BLaER1 treated with 17β-estradiol and CSF1 and Interleukin-3, amounts not matched to agents 10 nM and 100 nM (cell line): ENCODE measurements around the gene HMSD.
A peak's percentile ranks its signal among the peaks of the same experiment; 100 is the strongest.

Experiments
- H3K27ac ChIP-seq, 11 experiments: shearing (Covaris generic); formaldehyde crosslinking; 2 replicates each; pipeline ENCODE4 v1.8.1; 2022
- H3K27me3 ChIP-seq, 11 experiments: shearing (Covaris generic); formaldehyde crosslinking; 2 replicates each; pipeline ENCODE4 v1.8.1; 2022
- H3K36me3 ChIP-seq, 11 experiments: shearing (Covaris generic); formaldehyde crosslinking; 2 replicates each; pipeline ENCODE4 v1.8.1; 2022
- H3K4me1 ChIP-seq, 10 experiments: shearing (Covaris generic); formaldehyde crosslinking; 2 replicates each; pipeline ENCODE4 v1.8.1; 2022
- H3K4me2 ChIP-seq, 11 experiments: shearing (Covaris generic); formaldehyde crosslinking; 2 replicates each; pipeline ENCODE4 v1.8.1; 2022
- H3K4me3 ChIP-seq, 10 experiments: shearing (Covaris generic); formaldehyde crosslinking; 2 replicates each; pipeline ENCODE4 v1.8.1; 2022
- H3K9ac ChIP-seq, 11 experiments: shearing (Covaris generic); formaldehyde crosslinking; 2 replicates each; pipeline ENCODE4 v1.8.1; 2022
- H3K9me3 ChIP-seq, 11 experiments: shearing (Covaris generic); formaldehyde crosslinking; replicated peaks in 1 of 11; 2 replicates each; pipeline ENCODE4 v1.8.1; 2022
- H4K20me1 ChIP-seq, 11 experiments: shearing (Covaris generic); formaldehyde crosslinking; 2 replicates each; pipeline ENCODE4 v1.8.1; 2022
- Cebpa-rat ChIP-seq, 11 experiments: shearing (Covaris generic); IDR thresholded peaks; 2 replicates each; pipeline ENCODE4 v1.8.1; 2022

Gene HMSD

DNA sequence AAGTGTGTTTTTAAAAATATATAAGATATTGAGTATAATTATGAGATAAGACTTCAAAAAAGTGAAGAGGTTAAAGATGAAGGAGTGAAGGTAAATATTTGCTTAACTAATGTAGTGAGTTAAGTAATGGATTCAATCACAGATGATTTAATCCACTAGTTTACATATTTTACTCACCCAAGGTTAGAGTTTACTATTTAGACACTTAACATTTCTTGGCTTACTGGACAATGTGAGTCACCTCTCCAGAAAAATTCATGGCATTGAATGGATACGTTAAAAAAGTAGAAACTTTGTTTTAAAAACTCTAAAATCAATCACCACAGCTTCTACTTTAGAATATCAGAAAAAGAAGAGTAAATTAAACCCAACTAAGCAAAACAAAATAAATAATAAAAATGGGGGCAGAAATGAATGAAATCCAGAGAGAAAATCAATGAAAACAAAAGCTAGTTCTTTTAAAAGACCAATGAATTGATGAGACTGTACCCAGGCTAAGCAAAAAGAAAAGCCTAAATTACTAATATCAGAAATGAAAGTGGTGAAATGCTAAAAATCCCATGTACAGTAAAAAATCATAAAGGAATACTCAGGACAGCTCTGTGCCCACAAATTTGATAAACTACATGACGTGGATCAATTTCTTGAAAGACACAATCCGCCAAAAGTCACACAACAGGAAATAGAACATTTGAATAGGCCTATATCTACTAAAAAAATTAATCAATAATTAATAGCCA is 1.9 kb upstream of the HMSD start:
- H3K27ac ChIP-seq, result no peak overlapping the region
- H3K36me3 ChIP-seq, result no peaks in the 10 kb centered on the region
- TF ChIP-seq Cebpa-rat (IDR thresholded peaks at IDR 0.05), result no peak
- H3K4me3 ChIP-seq, result no peak overlapping the region
- H3K4me2 ChIP-seq, result no peak overlapping the region
- H3K9ac ChIP-seq, result no peak overlapping the region
- H3K9me3 ChIP-seq, result peaks cover 9 to 16% (median 13%) of the 10 kb centered on the region in 11 experiments
- no peaks in the 10 kb centered on the region for H3K27me3 ChIP-seq
- no peaks in the 10 kb centered on the region for H4K20me1 ChIP-seq
- H3K4me1 ChIP-seq, result no peaks in the 10 kb centered on the region

DNA sequence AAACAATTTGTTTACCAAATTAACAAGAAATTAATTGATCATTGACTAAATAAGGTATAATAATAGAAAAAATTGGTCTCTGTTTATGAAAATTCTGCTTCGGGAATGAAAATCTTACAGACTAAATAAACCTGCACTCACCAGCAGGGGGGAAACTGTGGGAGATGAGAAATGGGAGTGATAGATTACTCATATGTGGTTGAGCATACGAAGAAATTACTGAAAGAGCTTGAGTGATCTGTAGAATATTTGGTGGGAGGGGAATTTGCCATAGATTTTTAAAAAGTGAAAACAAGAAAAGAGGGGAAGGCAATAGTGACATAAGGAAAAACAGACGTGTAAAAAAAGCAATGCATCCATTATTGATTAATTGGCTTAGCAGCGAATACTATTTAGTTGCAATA is 2.2 kb downstream of the HMSD start:
- no peak overlapping the region for H3K4me2 ChIP-seq

DNA sequence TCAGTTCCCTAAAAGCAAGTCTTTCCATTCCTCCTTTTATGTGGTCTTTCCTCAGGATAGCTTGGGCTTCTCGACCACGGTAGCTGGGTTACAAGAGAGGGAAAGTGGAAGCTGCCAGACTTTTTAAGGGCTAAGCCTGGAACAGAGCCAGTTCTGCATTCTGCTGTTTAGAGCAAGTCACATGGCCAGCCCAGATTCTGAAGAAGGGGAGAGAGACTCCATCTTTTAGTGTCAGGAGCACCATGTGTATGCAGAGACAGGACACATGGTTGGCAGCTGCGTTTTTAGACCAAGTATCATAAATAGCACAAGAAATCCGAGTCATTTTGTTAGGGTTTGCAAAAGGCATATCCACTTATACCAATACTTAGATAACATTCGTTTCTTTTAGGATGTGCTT is 4.7 kb downstream of the HMSD start:
- Histone ChIP-seq H3K9ac (no peak overlapping the region), H3K4me1 (no peaks in the 10 kb centered on the region), H3K27ac (no peak overlapping the region), H3K4me2 (peak overlapping the region in 1 of 11 experiments; percentile 10; a peak in 1 of 22 replicates), H3K9me3 (peaks cover 0 to 8% (median 6%) of the 10 kb centered on the region in 11 experiments; a peak in 12 of 22 replicates), H4K20me1 (no peaks in the 10 kb centered on the region), H3K4me3 (no peak overlapping the region), H3K27me3 (no peaks in the 10 kb centered on the region), H3K36me3 (no peaks in the 10 kb centered on the region)
- TF ChIP-seq Cebpa-rat (IDR thresholded peaks at IDR 0.05), result no peak

More for the DNA sequence above, 2.2 kb downstream of the HMSD start:
- Histone ChIP-seq H3K4me1 (no peaks in the 10 kb centered on the region), H3K9ac (no peak overlapping the region), H3K27me3 (no peaks in the 10 kb centered on the region), H3K27ac (no peak overlapping the region), H3K9me3 (peaks cover 0 to 8% (median 6%) of the 10 kb centered on the region in 11 experiments; a peak in 12 of 22 replicates), H4K20me1 (no peaks in the 10 kb centered on the region), H3K4me3 (no peak overlapping the region), H3K36me3 (no peaks in the 10 kb centered on the region)
- TF ChIP-seq Cebpa-rat (IDR thresholded peaks at IDR 0.05), result no peak

DNA sequence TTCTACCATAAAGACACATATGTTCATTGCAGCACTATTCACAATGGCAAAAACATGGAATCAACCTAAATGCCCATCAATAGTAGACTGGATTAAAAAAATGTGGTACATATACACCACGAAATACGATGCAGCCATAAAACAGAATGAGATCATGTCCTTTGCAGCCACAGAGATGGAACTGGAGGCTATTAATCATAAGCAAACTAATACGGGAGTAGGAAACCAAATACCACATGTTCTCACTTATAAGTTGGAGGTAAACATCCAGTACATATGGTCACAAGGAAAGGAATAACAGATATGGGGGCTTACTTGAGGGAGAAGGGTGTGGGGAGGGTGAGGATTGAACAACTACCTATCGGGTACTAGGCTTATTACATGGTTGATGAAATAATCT is 7.7 kb downstream of the HMSD start:
- Histone ChIP-seq H3K36me3 (no peaks in the 10 kb centered on the region), H3K4me1 (peaks cover 0 to 6% (median 0%) of the 10 kb centered on the region in 10 experiments; a peak in 4 of 20 replicates), H3K27me3 (no peaks in the 10 kb centered on the region), H3K9ac (no peak overlapping the region), H3K27ac (no peak overlapping the region), H3K4me2 (no peak overlapping the region), H4K20me1 (no peaks in the 10 kb centered on the region), H3K4me3 (no peak overlapping the region), H3K9me3 (0 out of 22 replicates have a peak, but pooled peaks cover 0 to 3% (median 0%) of the 10 kb centered on the region in 11 experiments)
- TF ChIP-seq Cebpa-rat (IDR thresholded peaks at IDR 0.05), result no peak

DNA sequence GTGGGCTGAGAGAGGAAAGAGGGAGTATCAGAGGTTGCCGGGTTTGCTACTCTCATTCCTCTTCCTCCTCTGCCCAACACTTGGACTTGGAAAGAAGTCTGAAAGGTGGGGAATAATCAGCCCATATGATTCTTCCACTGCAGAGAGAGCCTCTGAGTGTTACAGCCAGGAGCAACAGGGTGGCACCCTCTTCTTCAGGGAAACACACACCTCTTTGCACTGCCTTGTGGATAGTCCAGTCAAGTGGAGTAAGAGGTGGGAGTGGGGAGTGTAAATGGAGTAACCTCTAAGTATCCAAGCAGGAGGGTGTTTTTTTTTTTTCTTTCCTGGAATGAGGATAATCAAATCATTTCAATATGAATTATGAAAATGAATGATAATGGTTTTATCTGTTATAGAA is 11.8 kb downstream of the HMSD start:
- H3K9ac ChIP-seq, result no peak overlapping the region
- H3K4me3 ChIP-seq, result no peak overlapping the region
- no peak for TF ChIP-seq Cebpa-rat (IDR thresholded peaks at IDR 0.05)
- no peak overlapping the region for H3K4me2 ChIP-seq
- no peaks in the 10 kb centered on the region for H3K36me3 ChIP-seq
- 0 out of 22 replicates have a peak, but pooled peaks cover 0 to 3% (median 0%) of the 10 kb centered on the region in 11 experiments for H3K9me3 ChIP-seq
- no peaks in the 10 kb centered on the region for H3K27me3 ChIP-seq
- peaks cover 0 to 21% (median 3%) of the 10 kb centered on the region in 10 experiments; a peak in 8 of 20 replicates for H3K4me1 ChIP-seq
- no peaks in the 10 kb centered on the region for H4K20me1 ChIP-seq
- H3K27ac ChIP-seq, result no peak overlapping the region

DNA sequence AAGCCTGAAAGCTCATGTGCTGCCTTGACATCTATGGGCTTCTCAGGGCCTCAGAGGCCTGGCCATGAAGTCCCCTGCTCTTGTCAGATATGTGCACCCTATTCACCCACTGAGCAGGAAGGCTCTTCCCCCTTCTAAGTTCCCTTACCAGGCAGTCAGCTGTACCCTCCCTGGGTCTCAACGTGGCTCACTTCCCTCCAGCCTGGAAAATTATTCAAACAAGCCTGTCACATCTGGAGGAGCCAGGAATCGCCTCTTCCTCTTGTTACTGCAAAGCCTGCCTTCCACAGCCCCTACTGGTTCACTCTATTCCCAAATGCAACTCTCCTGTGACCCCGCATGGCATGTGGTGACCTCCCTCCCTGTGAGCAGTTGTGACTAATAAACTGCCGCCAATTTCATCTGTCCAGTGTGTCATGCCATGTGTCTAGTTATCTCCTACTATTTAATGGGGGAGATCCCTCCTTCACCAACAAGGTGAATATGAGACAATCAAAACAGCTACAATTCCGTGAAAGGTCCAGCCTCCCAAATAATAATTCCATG is 12.4 kb downstream of the HMSD start:
- H4K20me1 ChIP-seq, result no peaks in the 10 kb centered on the region
- H3K9ac ChIP-seq, result no peak overlapping the region; a peak in 1 of 22 replicates
- no peak overlapping the region for H3K27ac ChIP-seq
- TF ChIP-seq Cebpa-rat (IDR thresholded peaks at IDR 0.05), result no peak
- H3K4me3 ChIP-seq, result no peak overlapping the region
- H3K36me3 ChIP-seq, result no peaks in the 10 kb centered on the region
- H3K4me2 ChIP-seq, result peak overlapping the region in 3 of 11 experiments; percentile 5 to 39 (median 38); a peak in 3 of 22 replicates
- H3K27me3 ChIP-seq, result no peaks in the 10 kb centered on the region
- H3K4me1 ChIP-seq, result peaks cover 0 to 22% (median 3%) of the 10 kb centered on the region in 10 experiments; a peak in 8 of 20 replicates
- H3K9me3 ChIP-seq, result 0 out of 22 replicates have a peak, but pooled peaks cover 0 to 3% (median 0%) of the 10 kb centered on the region in 11 experiments

DNA sequence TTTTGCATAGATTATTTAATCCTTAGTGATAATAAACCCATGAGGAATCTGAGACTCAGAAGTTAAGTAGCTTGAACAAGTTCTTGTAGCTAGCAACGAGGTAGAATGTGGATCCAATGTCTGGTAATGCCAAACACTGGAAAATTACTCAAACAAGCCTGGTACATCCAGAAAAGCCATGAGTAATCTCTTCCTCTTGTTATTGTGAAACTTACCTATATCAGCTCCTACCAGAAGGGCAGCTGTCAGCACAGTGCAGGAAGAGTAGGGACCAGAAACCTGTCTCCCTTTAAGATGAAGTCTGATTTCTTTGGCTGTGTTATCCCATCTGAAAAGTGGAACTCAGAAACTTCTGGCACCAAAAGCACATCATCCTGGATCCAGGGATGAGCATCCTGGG is 13.0 kb downstream of the HMSD start:
- Histone ChIP-seq H3K36me3 (no peaks in the 10 kb centered on the region), H3K9me3 (0 out of 22 replicates have a peak, but pooled peaks cover 0 to 3% (median 0%) of the 10 kb centered on the region in 11 experiments), H3K4me1 (peaks cover 0 to 28% (median 7%) of the 10 kb centered on the region in 10 experiments; a peak in 12 of 20 replicates), H3K27me3 (no peaks in the 10 kb centered on the region), H3K9ac (no peak overlapping the region), H3K4me3 (no peak overlapping the region), H3K4me2 (peak overlapping the region in 2 of 11 experiments; percentile 38 to 39; a peak in 2 of 22 replicates), H4K20me1 (no peaks in the 10 kb centered on the region), H3K27ac (no peak overlapping the region)
- no peak for TF ChIP-seq Cebpa-rat (IDR thresholded peaks at IDR 0.05)

DNA sequence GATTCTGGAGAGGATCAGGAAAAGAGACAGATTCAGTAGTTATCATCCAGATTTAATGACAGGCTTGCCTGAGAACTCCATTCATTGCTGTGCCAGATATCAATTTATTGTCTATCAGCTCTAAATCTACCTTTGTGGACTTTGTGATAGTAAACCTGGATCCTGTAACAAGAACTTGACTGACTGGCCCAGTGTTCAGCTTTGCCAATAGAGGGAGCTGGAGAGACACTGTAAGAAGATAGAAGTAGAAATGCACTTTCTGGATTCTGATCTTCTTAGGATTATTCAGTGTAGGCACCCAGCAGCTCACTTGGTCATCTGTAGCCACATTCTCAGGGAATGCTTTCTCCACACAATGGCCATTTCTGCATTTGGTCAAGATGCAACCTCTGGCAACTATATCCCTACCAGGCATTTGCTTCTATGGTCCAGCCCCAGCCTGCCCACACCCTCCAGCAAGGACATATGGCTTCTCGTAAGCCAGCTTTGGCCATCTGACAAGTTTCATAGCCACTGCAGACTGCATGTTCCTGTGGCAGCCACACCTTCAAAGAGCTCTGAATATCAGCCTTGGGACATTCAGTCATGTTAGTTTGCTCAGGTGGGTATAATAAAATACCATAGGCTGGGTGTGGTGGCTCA is 14.6 kb downstream of the HMSD start:
- Histone ChIP-seq H3K36me3 (no peaks in the 10 kb centered on the region), H3K9me3 (0 out of 22 replicates have a peak, but pooled peaks cover 0 to 3% (median 0%) of the 10 kb centered on the region in 11 experiments), H3K9ac (no peak overlapping the region), H3K4me1 (peaks cover 0 to 44% (median 20%) of the 10 kb centered on the region in 10 experiments; a peak in 15 of 20 replicates), H3K27ac (no peak overlapping the region), H4K20me1 (no peaks in the 10 kb centered on the region), H3K4me2 (peak overlapping the region in 1 of 11 experiments; percentile 27; a peak in 1 of 22 replicates), H3K4me3 (no peak overlapping the region), H3K27me3 (no peaks in the 10 kb centered on the region)
- TF ChIP-seq Cebpa-rat (IDR thresholded peaks at IDR 0.05), result no peak

DNA sequence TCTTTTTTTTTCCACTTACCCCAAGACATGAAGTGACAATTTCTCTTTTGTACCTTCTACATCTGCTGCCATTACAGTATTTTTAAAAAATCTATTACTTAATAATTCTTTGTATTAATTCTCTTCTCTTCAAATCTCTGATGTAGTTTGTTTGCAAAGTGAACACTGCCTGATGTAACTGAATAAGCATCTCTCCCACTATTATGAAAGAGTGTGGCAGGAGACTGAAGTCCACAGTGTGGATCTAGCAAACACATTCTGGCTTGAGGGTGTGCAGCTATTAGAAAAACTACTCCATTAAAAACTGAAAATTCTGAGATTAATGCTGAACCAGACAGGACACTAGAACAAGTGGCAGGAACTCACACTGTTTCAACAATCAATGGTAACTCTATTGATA is 15.8 kb downstream of the HMSD start:
- Histone ChIP-seq H3K36me3 (no peaks in the 10 kb centered on the region), H4K20me1 (no peaks in the 10 kb centered on the region), H3K27ac (no peak overlapping the region), H3K9ac (no peak overlapping the region), H3K4me3 (no peak overlapping the region), H3K9me3 (no peaks in the 10 kb centered on the region), H3K4me1 (peaks cover 8 to 54% (median 31%) of the 10 kb centered on the region in 10 experiments), H3K4me2 (no peak overlapping the region), H3K27me3 (no peaks in the 10 kb centered on the region)
- no peak for TF ChIP-seq Cebpa-rat (IDR thresholded peaks at IDR 0.05)
